Measurements from ENCODE around the gene ZCCHC2.

The ZCCHC2 gene

DNA sequence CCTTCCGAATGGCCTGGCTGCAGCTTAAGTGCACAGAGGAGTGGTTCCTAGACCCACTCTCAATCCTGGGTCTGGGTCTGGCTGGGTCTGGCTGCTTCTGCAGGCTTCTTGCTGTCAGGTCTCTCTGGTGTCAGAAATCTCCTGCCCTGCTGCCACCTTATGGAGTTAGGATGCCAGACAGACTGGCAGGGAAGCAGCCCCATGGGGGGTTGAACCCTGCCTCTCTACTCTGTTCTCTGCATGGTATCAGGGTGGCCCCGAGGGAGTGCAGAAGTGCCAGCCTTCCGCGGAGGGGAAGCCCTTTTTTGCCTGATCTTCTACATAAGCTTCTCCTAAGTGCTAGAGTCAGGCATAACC, 89.4 kb downstream of the ZCCHC2 start:
- H3K4me1 ChIP-seq = peaks cover 0 to 24% (median 5%) of the 10 kb centered on the region in 4 donors
- DNase-seq = no peak
- no peak for TF ChIP-seq CTCF (IDR thresholded peaks at IDR 0.05)
- no peak overlapping the region for H3K27ac ChIP-seq
- H3K9me3 ChIP-seq = no peaks in the 10 kb centered on the region
- intact Hi-C loops (cut with DNase I; ENCODE audit: low total_unique reads) = no loop called here
- H3K27me3 ChIP-seq = peaks cover 0 to 30% of the 10 kb centered on the region in 2 donors
- H3K4me3 ChIP-seq = peak overlapping the region in 1 of 2 donors; percentile 40
- no peaks in the 10 kb centered on the region for H3K36me3 ChIP-seq

DNA sequence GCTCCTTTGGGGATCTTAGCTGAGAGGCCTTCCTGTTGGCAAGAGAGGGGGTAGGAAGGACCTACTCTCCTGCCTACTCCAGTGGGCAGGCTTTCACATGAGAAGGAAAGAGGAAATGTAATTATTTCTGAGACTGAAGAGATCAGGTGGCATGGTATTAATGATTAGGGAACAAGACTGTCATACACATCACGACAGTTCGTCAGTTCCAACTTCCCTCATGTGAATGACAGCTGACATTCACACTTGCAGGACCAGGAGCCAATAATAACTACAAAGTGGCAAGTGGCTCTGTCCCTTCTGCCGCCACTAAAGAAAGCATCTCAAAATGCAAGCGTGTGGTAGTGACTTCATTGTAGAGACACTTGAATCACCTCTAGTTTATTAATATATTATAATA, 90.0 kb downstream of the ZCCHC2 start:
- TF ChIP-seq CTCF (IDR thresholded peaks at IDR 0.05) = no peak
- Histone ChIP-seq H3K27ac (no peak overlapping the region), H3K9me3 (no peaks in the 10 kb centered on the region), H3K36me3 (no peaks in the 10 kb centered on the region), H3K4me3 (no peak overlapping the region), H3K4me1 (peaks cover 0 to 24% (median 5%) of the 10 kb centered on the region in 4 donors), H3K27me3 (peaks cover 0 to 30% of the 10 kb centered on the region in 2 donors)
- intact Hi-C loops (cut with DNase I; ENCODE audit: low total_unique reads) = no loop called here
- DNase-seq = no peak

DNA sequence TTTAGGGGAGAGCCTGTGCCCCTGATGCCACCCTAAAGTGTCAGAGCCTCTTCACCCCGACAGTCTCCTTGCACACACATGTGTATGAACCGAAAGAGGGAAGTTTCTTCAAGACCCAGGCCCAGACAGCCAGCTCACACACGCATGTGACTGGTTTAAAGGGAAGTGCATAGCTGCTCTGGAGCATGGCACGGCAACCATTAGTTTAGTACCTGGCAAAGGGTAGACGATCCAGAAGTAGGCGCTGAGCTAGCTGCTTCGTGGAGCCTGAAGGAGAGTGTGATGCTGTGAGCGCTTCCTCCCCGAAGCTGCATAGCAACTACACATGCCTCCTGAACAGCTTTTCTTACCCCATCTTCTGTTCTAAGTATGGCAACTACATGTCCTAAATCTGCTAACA, 91.7 kb downstream of the ZCCHC2 start:
- H3K27me3 ChIP-seq = peaks cover 0 to 30% of the 10 kb centered on the region in 2 donors
- H3K27ac ChIP-seq = no peak overlapping the region
- TF ChIP-seq CTCF (IDR thresholded peaks at IDR 0.05) = no peak
- H3K36me3 ChIP-seq = no peaks in the 10 kb centered on the region
- H3K4me3 ChIP-seq = no peak overlapping the region
- H3K4me1 ChIP-seq = peaks cover 0 to 24% (median 5%) of the 10 kb centered on the region in 4 donors
- intact Hi-C loops (cut with DNase I; ENCODE audit: low total_unique reads) = no loop called here
- no peak for DNase-seq
- no peaks in the 10 kb centered on the region for H3K9me3 ChIP-seq

GRCh38 chr18:62616331-62616805, 93.5 kb downstream of the ZCCHC2 start:
- TF ChIP-seq CTCF (IDR thresholded peaks at IDR 0.05) = no peak
- intact Hi-C loops (cut with DNase I; ENCODE audit: low total_unique reads) = no loop called here
- peaks cover 0 to 13% (median under 1%) of the 10 kb centered on the region in 4 donors for H3K4me1 ChIP-seq
- DNase-seq = no peak
- no peak overlapping the region for H3K27ac ChIP-seq
- H3K27me3 ChIP-seq = peaks cover 0 to 23% of the 10 kb centered on the region in 2 donors
- no peaks in the 10 kb centered on the region for H3K36me3 ChIP-seq
- no peaks in the 10 kb centered on the region for H3K9me3 ChIP-seq
- H3K4me3 ChIP-seq = no peak overlapping the region

- no peaks in the 10 kb centered on the region for H3K9me3 ChIP-seq
- intact Hi-C loops (cut with DNase I; ENCODE audit: low total_unique reads) = no loop called here
- no peaks in the 10 kb centered on the region for H3K36me3 ChIP-seq
- no peak overlapping the region for H3K27ac ChIP-seq
- no peak for TF ChIP-seq CTCF (IDR thresholded peaks at IDR 0.05)
- H3K4me1 ChIP-seq = no peaks in the 10 kb centered on the region
- no peak overlapping the region for H3K4me3 ChIP-seq
- DNase-seq = peak in 1 of 2 donors; percentile 4
- H3K27me3 ChIP-seq = peaks cover 0 to 16% of the 10 kb centered on the region in 2 donors
Observed at GRCh38 chr18:62617793-62618591, 95.2 kb downstream of the ZCCHC2 start.

Data from tibial artery (tissue), 4 donors.